ENCODE results near the gene PRKCA. TPM values are rescaled to one million over a fixed set of nuclear protein-coding genes. Genes with fewer than 3 reads are reported as not detected.
A peak's percentile ranks its signal among the peaks of the same experiment; 100 is the strongest.

PRKCA gene
- total and polyA plus RNA-seq, 9 of the 15 experiments (the other 6 are each of a cell fraction or from before 2014, with no cell fraction given) = 3.2 to 33.0 (median 17.8) TPM

GRCh38 chr17:66283296-66283934, 19.0 kb upstream of the PRKCA start (continued):
- TF ChIP-seq ATF3 (IDR thresholded peaks at IDR 0.05) (peak; percentile 55; the same call in 1 of the 2 replicates), ATF3 (CRISPR knock-in tag; conservative IDR thresholded peaks at IDR 0.05) (no peak), MCM2 (IDR thresholded peaks at IDR 0.05; ENCODE audit: low read depth) (no peak), POLR2A (conservative IDR thresholded peaks at IDR 0.05) (no peak), EGR1 (conservative IDR thresholded peaks at IDR 0.05) (no peak), MBD1 (CRISPR knock-in tag; IDR thresholded peaks at IDR 0.05) (no peak), GTF3C2 (IDR thresholded peaks at IDR 0.05; ENCODE audit: borderline replicate concordance, extremely low read depth, insufficient read length) (no peak), TSC22D4 (tag; IDR thresholded peaks at IDR 0.05) (no peak), ZBTB1 (CRISPR knock-in tag; IDR thresholded peaks at IDR 0.05; ENCODE audit: borderline replicate concordance, low read depth) (no peak), GTF2E2 (tag; IDR thresholded peaks at IDR 0.05) (no peak), NCOA1 (IDR thresholded peaks at IDR 0.05; ENCODE audit: low read depth) (no peak), CTBP1 (IDR thresholded peaks at IDR 0.05; ENCODE audit: borderline replicate concordance) (no peak), CHD2 (IDR thresholded peaks at IDR 0.05; ENCODE audit: low read depth, low read length) (no peak), RBM25 (IDR thresholded peaks at IDR 0.05; ENCODE audit: low read depth, low read length, severe bottlenecking) (peak; percentile 57), RFX1 (IDR thresholded peaks at IDR 0.05) (no peak), CEBPG (CRISPR knock-in tag; IDR thresholded peaks at IDR 0.05) (no peak), CEBPG (tag; conservative IDR thresholded peaks at IDR 0.05 in 1 of 2, IDR thresholded peaks at IDR 0.05 in 1 of 2) (peak; percentile 17 to 54; a peak in 3 of 4 replicates)

All from K562 (cell line).